ENCODE results near the gene SRPK2. TPM values are rescaled to one million over a fixed set of nuclear protein-coding genes. Genes with fewer than 3 reads are reported as not detected.

SRPK2 gene
- total and polyA plus RNA-seq, 8 donors = 7.6 to 109 (median 24.4) TPM

DNA sequence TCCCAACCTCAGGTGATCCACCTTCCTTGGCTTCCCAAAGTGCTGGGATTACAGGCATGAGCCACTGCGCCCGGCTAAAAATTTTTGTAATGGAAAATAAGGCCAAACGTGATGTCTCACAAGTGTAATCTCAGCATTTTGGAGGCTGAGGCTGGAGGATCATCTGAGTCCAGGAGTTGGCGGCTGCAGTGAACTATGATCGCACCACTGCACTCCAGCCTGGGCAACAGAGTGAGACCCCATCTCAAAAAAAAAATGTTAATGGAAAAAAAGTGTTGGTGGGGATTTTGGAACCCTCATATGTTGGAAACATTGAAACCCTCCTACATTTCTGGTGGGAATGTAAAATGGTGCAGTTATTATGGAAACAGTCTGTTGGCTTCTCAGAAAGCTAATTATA, 2.7 kb upstream of the SRPK2 start:
- Histone ChIP-seq H3K36me3 (no peaks in the 10 kb centered on the region), H3K27me3 (no peaks in the 10 kb centered on the region), H3K4me3 (no peak overlapping the region), H3K9me3 (no peaks in the 10 kb centered on the region), H3K4me1 (peaks cover 12 to 18% (median 18%) of the 10 kb centered on the region in 4 donors), H3K27ac (no peak overlapping the region)
- intact Hi-C loops (cut with DNase I; ENCODE audit: low total_unique reads) = no loop called here
- WGBS, 5 donors = 93 to 98% (median 95%) methylated on average over 5 of the region's 5 CpGs
- DNase-seq = no peak
- TF ChIP-seq POLR2A (IDR thresholded peaks at IDR 0.05) (no peak), POLR2AphosphoS5 (IDR thresholded peaks at IDR 0.05) (no peak), EP300 (IDR thresholded peaks at IDR 0.05) (no peak)
- TF ChIP-seq, protein P1, sequence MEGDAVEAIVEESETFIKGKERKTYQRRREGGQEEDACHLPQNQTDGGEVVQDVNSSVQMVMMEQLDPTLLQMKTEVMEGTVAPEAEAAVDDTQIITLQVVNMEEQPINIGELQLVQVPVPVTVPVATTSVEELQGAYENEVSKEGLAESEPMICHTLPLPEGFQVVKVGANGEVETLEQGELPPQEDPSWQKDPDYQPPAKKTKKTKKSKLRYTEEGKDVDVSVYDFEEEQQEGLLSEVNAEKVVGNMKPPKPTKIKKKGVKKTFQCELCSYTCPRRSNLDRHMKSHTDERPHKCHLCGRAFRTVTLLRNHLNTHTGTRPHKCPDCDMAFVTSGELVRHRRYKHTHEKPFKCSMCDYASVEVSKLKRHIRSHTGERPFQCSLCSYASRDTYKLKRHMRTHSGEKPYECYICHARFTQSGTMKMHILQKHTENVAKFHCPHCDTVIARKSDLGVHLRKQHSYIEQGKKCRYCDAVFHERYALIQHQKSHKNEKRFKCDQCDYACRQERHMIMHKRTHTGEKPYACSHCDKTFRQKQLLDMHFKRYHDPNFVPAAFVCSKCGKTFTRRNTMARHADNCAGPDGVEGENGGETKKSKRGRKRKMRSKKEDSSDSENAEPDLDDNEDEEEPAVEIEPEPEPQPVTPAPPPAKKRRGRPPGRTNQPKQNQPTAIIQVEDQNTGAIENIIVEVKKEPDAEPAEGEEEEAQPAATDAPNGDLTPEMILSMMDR (IDR thresholded peaks at IDR 0.05) = no peak

DNA sequence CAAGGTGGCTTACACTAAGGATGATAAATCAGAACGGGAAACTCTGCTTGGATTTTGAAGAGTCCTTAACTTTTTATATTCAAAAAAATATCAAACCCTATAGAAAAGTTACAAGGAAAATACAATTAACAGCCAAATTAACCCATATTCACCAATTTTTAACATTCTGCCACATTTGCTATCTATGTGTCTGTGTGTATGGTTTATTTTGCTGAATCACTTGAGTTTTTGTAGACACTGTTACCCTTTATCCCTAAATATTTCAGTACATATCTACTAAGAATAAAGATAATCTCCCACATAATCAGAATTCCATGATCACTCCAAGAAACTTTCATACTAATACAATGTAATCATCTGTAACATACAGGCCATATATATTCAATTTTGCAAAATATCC, 1.2 kb upstream of the SRPK2 start:
- Histone ChIP-seq H3K4me1 (peaks cover 12 to 25% (median 18%) of the 10 kb centered on the region in 4 donors), H3K4me3 (no peak overlapping the region), H3K27me3 (no peaks in the 10 kb centered on the region), H3K36me3 (no peaks in the 10 kb centered on the region), H3K9me3 (no peaks in the 10 kb centered on the region), H3K27ac (peak overlapping the region in 1 of 5 donors; percentile 69)
- intact Hi-C loops (cut with DNase I; ENCODE audit: low total_unique reads) = no loop called here
- 41 to 58% (median 51%) methylated on average over 1 of the region's 1 CpG for WGBS, 5 donors
- DNase-seq = no peak
- TF ChIP-seq, protein P1 (IDR thresholded peaks at IDR 0.05) = no peak
- TF ChIP-seq EP300 (IDR thresholded peaks at IDR 0.05) (no peak), POLR2AphosphoS5 (IDR thresholded peaks at IDR 0.05) (no peak), POLR2A (IDR thresholded peaks at IDR 0.05) (no peak)

DNA sequence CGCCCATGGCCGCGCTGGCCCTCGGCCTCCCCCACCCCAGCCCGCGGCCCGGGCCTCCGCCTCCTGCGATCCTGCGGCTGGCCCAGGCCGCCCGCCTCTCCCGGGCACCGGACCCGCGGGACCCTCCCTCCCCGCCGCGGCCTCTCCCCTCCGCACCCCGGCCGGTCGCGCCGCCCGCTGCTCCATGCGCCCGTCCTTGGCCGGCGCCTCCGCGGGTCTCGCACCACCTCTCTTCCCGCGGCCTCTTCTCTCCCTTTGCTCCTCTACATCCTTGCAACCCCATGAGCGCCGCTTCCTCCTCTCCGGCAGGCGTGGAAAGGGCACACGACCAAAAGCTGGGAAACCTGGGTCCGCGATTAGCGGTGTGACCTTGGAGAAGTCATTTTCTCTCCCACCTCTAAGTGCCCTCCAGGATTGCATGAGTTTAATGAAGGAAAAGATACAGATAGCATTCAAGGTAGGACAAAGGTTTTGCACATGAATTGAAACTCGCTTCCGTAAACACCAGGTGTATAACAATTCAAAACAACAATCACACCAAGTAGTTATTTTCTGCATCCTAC, 448 bp upstream of the SRPK2 start:
- H3K27me3 ChIP-seq = no peaks in the 10 kb centered on the region
- peak overlapping the region; percentile 55 to 88 (median 84) for H3K27ac ChIP-seq
- H3K4me3 ChIP-seq = peak overlapping the region; percentile 90 to 97 (median 94)
- H3K4me1 ChIP-seq = peaks cover 12 to 25% (median 18%) of the 10 kb centered on the region in 4 donors
- peak; percentile 57 to 85 for DNase-seq
- intact Hi-C loops (cut with DNase I; ENCODE audit: low total_unique reads) = no loop called here
- WGBS, 5 donors = 3 to 6% (median 5%) methylated on average over 33 to 44 of the region's 45 CpGs
- H3K9me3 ChIP-seq = no peaks in the 10 kb centered on the region
- TF ChIP-seq EP300 (IDR thresholded peaks at IDR 0.05) (no peak), POLR2A (IDR thresholded peaks at IDR 0.05) (no peak), POLR2AphosphoS5 (IDR thresholded peaks at IDR 0.05) (no peak)
- TF ChIP-seq, protein P1 (IDR thresholded peaks at IDR 0.05) = no peak
- H3K36me3 ChIP-seq = no peaks in the 10 kb centered on the region

DNA sequence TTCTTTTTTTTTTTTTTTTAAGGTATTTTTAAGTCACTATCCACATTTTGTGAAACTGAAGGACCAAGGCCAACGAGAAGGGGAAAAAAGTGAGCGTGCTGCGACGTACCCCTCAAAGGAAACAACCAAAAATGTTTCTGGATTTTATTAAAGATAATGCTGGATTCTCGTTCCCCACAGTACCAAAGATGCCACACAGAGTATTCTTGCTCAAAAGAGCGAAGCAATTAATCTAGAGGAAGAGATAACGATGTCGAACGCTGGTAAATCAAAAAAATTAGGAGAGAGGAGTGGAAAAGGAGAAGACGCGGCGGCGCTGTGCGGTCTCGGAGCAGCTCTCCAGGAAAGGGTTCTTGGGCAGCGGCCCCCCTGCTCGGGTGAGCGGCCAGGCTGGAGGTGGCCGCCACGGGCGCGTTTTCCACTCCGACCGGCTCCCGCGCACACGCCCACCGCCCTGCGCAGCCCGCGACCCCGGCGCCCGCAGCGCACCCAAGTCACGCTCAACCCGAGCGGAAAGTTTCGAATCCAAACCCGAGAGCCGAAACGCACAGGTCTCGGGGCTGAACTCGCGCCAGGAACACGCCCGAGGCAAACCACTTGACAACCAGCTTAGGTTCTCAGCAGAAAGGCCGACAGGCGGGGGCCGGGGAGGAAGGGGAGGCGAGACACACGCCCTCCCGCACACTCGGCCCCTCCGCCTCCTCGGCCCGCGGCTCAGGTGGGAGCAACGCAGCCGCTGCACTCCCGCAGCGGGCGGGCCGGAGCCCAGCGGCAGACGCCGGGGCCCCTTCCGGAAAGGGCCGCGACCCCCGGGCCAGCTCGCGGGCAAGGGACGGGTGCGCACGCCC, 989 bp downstream of the SRPK2 start:
- no peaks in the 10 kb centered on the region for H3K9me3 ChIP-seq
- intact Hi-C loops (cut with DNase I; ENCODE audit: low total_unique reads) = no loop called here
- peaks cover 12 to 25% (median 18%) of the 10 kb centered on the region in 4 donors for H3K4me1 ChIP-seq
- H3K36me3 ChIP-seq = no peaks in the 10 kb centered on the region
- WGBS, 5 donors = 1 to 4% (median 3%) methylated on average over 49 to 76 of the region's 76 CpGs
- DNase-seq = peak; percentile 63 to 80
- peak overlapping the region; percentile 90 to 97 (median 94) for H3K4me3 ChIP-seq
- peak overlapping the region; percentile 62 to 89 (median 84) for H3K27ac ChIP-seq
- TF ChIP-seq POLR2AphosphoS5 (IDR thresholded peaks at IDR 0.05) = no peak
- no peak for TF ChIP-seq EP300 (IDR thresholded peaks at IDR 0.05)
- no peak for TF ChIP-seq POLR2A (IDR thresholded peaks at IDR 0.05)
- TF ChIP-seq, protein P1 (IDR thresholded peaks at IDR 0.05) = no peak
- no peaks in the 10 kb centered on the region for H3K27me3 ChIP-seq
